Measurements from ENCODE around the gene TP73.

DNA sequence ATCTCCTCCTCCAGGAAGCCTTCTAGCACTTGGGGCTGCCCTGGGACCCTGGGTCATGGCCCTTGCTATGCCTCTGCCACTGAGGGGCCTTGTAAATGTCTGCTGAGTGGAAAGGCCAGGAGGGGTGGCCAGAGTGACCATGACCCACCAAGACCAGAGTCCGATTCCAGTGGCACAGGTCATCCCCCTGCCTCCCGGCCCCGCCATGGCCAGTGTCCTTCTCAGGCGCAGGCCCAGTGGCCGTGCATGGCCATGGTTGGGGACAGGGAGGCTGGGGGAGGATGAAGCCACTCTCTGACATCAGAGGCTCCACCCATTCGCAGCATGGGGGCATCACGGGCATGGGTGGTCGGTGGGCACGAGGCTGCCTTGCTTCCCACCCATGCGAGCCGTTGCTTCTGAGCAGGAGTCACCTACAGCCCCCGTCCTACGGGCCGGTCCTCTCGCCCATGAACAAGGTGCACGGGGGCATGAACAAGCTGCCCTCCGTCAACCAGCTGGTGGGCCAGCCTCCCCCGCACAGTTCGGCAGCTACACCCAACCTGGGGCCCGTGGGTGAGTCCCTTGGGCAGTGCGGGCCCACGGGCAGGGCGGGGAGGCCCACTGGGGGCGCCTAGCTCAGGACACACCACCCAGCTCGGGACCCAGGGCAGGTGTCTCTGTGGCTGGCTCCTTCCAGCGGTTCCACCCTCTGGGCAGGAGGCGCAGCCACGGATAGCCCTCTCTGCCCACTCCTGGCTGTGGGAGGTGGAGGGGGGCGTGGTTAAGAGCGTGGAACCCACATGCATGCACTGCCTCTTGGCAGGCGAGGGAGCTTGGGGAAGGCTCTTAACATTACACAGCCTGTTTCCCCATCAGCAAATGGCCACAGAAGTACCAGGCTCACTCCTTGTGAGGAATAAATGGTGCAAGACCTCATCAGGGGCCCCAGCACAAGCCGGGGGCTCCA is 77.6 kb downstream of the TP73 start:
- TF ChIP-seq CTCF (conservative IDR thresholded peaks at IDR 0.05; ENCODE audit: low read depth, low read length), result no peak
- no peak for TF ChIP-seq EZH2 (IDR thresholded peaks at IDR 0.05; ENCODE audit: low read length, unreplicated experiment)
- no peak for TF ChIP-seq EZH2phosphoT487 (IDR thresholded peaks at IDR 0.05; ENCODE audit: borderline replicate concordance, low read length)

Data from PC-3 (cell line).